ENCODE results near the gene KIAA0753. TPM values are rescaled to one million over a fixed set of nuclear protein-coding genes. Genes with fewer than 3 reads are reported as not detected.

The KIAA0753 gene
- total and polyA plus RNA-seq, 2 donors, result 8.5 to 23.7 TPM

Small RNA genes lying within 50 kb of the gene (small RNA-seq; reads per million reads assigned to genes)
- gene MIR4520-1 (not detected), gene RNA5SP435 (not detected)

Other genes starting within 250 kb of the KIAA0753 start
- gene AIPL1, start 205.6 kb downstream of the KIAA0753 start, total RNA-seq, result not detected
- not detected for gene AIPL1, start 205.6 kb downstream of the KIAA0753 start, polyA plus RNA-seq
- 14.2 TPM for gene PIMREG, start 196.3 kb downstream of the KIAA0753 start, total RNA-seq
- gene PIMREG, start 196.3 kb downstream of the KIAA0753 start, polyA plus RNA-seq, result 0.41 TPM
- 2.3 TPM for gene PITPNM3, start 84.2 kb downstream of the KIAA0753 start, total RNA-seq
- gene PITPNM3, start 84.2 kb downstream of the KIAA0753 start, polyA plus RNA-seq, result 10.1 TPM
- 34.0 TPM for gene TXNDC17, start 349 bp upstream of the KIAA0753 start, total RNA-seq
- gene TXNDC17, start 349 bp upstream of the KIAA0753 start, polyA plus RNA-seq, result 164 TPM
- gene MED31, start 10.9 kb upstream of the KIAA0753 start, total RNA-seq, result 16.9 TPM
- gene MED31, start 10.9 kb upstream of the KIAA0753 start, polyA plus RNA-seq, result 12.8 TPM
- 1.2 TPM for gene C17orf100, start 11.1 kb upstream of the KIAA0753 start, total RNA-seq
- 3.0 TPM for gene C17orf100, start 11.1 kb upstream of the KIAA0753 start, polyA plus RNA-seq
- gene SLC13A5, start 72.7 kb upstream of the KIAA0753 start, total RNA-seq, result not detected
- 0.10 TPM for gene SLC13A5, start 72.7 kb upstream of the KIAA0753 start, polyA plus RNA-seq
- gene XAF1, start 115.3 kb upstream of the KIAA0753 start, total RNA-seq, result 90.9 TPM
- gene XAF1, start 115.3 kb upstream of the KIAA0753 start, polyA plus RNA-seq, result 30.2 TPM
- 0.90 TPM for gene FBXO39, start 135.5 kb upstream of the KIAA0753 start, total RNA-seq
- gene FBXO39, start 135.5 kb upstream of the KIAA0753 start, polyA plus RNA-seq, result 0.56 TPM
- not detected for gene TEKT1, start 191.0 kb upstream of the KIAA0753 start, total RNA-seq
- gene TEKT1, start 191.0 kb upstream of the KIAA0753 start, polyA plus RNA-seq, result not detected